COLO829 (cell line): ENCODE results near the gene LRG1.
A peak's percentile ranks its signal among the peaks of the same experiment; 100 is the strongest.
"Not testable (repeated sequence)": the region's sequence is repeated elsewhere in the genome, so short reads cannot be mapped to it uniquely, and the experiment has no call there.

Experiments used
- DNase-seq: peaks from one replicate; pipeline ENCODE4 v3.0.0; 2012; ENCODE audit warnings: low spot score

LRG1 gene

GRCh38 chr19:4575267-4576015 lies 35.6 kb upstream of the LRG1 start:
- peak; percentile 98 for DNase-seq

DNA sequence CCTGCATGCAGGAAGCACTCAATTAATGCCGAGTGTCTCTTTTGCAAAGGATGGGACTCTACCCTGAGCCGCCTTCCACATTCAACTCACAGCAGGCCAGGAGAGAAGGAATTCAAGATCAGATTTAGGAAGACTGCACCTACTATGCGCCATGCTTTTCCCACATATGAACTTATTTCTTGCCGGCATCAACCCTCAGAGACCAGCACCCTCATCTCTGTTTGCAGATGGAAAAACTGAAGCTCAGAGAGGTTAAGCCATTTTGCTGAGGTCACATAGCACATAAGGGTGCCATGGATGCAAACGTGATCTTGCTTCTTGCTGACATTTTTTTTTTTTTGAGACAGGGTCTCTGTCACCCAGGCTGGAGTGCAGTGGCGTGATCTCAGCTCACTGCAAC lies 33.8 kb upstream of the LRG1 start:
- DNase-seq = no peak

- DNase-seq = no peak
Measured at GRCh38 chr19:4571305-4571917, 31.6 kb upstream of the LRG1 start.

GRCh38 chr19:4570916-4571304 lies 31.1 kb upstream of the LRG1 start:
- no peak for DNase-seq

- DNase-seq = no peak
Measured at GRCh38 chr19:4570402-4570801, 30.6 kb upstream of the LRG1 start.

GRCh38 chr19:4568886-4569285 lies 29.1 kb upstream of the LRG1 start:
- no peak for DNase-seq

DNA sequence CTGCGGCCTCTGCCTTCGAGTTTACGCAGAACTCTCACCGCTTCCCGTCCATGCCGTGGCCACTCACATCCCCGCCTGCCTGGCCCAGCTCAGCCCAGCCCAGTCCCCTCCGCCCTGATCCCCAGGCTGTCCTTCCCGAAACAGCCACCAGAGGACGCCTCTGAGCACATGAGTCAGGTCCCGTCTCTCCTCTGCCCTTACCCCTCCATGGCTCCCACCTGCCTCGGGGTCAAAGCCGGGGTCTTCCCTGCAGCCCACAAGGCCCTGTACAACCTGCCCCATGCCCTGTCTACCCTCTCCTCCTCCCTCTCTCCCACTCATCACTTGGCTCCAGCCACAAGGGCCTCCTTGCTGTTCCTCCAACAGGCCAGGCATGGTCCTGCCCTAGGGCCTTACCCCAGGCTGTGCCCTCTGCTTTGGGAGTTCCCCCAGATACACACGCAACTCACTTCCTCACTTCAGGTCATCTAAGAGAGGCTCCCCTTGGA lies 27.8 kb upstream of the LRG1 start:
- DNase-seq = no peak

DNA sequence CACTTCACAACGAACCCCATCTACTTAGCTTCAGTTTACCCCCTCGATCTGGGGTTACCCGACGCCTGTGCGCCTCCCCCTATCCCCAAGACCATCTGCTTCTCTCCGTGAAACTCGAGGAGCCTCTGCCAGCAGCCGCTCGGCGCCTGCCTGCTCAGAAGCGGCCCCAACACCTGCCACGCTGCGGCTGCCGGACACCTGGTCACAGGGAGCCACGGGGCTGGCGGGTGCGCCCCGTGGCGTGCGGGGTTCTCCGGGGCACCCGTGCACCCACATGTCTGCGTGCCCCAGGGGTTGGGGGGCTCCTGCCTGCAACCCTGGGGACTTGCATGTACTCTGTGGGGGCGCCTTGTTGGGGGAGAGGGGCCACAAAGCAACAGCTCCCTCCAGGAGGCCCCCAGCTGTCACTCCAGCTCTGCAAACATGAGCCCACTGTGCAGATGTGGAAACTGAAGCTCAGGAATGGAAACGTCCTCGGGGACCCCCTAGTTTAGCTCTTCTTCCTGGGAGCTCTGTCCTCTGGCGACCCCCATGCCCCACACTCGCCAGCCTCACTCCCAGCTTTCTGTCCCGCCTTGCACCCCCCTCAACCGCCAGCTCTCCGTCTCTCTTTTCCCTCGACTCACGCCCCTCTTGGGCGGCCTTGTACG lies 26.7 kb upstream of the LRG1 start:
- DNase-seq = no peak

- DNase-seq = not testable (repeated sequence)
Measured at GRCh38 chr19:4563562-4563961, 23.7 kb upstream of the LRG1 start.

DNA sequence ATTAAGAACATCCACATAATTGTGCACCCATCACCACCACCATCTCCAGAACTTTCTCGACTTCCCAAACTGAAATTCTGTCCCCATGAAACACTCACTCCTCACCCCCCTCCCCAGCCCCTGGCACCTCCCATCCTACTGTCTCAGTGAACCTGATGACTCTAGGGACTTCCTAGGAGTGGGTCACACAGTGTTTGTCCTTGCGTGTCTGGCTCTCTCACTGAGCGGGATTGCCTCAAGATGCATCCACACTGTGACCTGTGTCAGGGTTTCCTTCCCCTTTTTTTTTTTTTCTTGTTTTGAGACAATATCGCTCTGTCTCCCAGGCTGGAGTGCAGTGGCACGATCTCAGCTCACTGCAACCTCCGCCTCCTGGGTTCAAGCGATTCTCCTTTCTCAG lies 22.2 kb upstream of the LRG1 start:
- not testable (repeated sequence) for DNase-seq

GRCh38 chr19:4559569-4559968 lies 19.7 kb upstream of the LRG1 start, which contains the start of gene SEMA6B:
Gene SEMA6B, minus strand, starts transcription at chr19:4559684. Its CDS starts 1,227 bp downstream, at chr19:4558457.
- no peak for DNase-seq

DNA sequence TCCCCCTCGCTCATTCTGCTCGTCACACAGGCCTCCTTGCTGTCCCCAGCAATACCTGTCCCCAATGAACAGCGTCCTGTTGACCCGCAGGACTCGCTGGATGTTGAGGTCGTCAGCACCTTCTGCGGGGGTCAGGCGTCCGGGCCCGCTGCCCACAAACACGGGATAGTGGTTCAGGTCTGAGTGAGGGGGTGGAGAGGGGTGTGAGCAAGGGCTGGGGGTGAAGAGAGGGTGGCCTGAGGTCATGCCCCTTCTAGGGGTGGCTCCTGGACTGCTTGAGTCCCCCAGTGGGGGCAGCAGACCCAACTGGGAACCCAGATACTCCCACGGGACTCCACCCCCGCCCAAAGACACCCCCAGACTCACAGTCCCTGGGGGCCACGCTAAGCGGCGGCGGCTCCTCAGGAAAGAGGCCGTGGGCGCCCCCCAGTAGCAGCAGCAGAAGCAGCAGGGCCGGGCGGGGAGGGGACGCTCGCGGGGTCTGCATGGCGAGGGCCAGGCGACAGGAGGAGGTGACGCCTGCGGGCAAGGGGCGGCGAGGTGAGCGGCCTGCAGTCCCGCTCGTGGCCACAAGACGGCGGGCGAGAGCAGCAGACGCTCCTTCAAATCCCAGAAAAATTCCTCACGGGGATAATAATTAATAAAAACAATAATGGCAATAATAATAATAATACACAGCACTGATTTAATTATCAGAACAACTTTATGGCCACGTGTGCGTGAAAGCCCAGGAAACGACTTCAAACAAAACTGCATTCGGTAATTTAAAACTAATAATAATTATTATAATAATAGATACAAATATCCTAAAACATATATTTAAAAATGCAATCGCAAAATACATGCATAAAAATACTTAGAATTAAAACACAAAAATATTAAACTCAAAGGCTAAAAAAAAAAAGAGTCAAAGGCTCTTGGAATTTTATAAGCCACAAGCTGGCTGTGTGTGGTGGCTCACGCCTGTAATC lies 18.4 kb upstream of the LRG1 start:
- no peak for DNase-seq

DNA sequence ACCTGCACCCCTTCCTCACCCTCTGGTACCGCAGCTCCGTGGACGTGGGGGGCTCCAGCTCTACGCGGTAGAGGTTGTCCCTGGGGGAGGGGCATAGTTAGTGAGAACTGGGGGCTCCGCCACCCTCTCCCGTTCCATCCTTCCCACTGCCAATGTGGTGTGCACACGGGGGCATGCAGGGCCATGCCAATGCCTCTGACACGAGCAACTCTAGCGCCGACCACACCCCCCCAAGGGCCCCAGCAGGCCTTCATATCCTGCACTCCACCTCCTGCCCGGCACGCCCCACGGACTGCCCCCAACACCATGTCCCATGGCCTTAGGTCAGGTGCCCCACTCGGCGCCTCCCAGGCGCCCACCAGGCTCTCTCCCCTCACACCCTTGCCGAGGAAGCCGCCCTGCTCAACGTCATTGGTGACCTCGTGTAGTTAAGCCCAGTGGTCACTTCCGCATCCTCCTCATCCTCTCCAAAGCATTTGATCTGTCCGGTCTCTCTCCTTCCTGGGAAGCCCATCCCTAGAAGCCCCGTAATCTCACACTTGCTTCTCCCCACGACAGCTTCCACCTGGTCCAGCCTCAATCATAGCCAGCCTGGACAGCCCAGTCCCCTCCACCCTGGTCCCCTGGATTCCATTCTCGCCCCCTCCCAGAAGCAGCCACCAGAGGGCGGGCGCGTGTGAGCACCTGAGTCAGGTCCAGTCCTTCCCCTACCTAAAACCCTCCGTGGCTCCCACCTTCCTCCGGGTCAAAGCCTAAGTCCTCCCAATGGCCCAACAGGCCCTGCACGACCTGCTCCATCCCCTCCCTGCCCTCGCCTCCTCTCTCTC lies 17.5 kb upstream of the LRG1 start:
- DNase-seq = no peak

DNA sequence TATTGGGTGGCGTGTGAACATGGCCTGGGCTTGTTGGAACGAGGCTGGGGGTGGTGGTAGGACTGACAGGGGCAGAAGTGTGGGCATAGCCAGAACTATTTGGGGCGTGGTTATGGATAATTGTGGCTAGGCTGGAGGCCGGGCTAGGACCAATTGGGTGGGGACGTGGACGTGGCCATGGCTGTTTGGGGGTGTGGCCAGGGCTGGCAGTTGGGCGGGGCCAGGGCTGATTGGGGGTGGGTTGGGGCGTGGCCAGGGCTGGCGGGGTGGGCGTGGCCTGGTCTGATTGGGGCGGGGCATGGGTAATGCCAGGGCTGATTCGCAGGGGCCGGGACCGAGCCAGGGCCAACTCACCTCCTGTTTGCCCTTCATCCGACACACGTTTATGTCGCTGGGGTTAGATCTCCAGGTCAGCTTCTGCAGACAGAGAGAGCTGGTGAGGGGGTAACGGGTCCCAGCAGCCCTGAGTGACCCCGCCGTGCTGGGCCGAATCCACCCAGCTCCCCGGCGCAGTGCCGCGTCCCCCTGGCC lies 16.8 kb upstream of the LRG1 start:
- DNase-seq = peak; percentile 99

GRCh38 chr19:4555657-4556561 lies 16.1 kb upstream of the LRG1 start:
- DNase-seq = peak; percentile 85

DNA sequence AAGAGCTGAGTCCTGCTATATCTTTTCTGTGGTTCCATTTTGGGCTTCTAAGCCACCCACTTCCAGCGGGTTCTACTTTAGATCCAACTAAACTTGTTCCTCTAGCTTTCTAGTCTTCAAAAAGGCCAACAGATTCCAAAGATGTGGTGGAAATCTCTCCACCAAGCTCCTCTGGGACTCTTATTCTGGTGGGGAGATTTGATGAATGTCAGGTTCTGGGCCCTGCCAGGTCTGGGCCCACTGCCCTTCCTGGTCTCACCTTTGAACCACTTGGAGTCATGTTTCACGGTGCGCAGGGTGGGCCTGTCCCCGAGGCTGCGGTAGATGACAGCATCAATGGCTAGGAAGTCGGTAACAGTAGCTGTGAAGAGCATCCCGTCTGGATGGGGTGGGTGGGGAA lies 14.9 kb upstream of the LRG1 start:
- no peak for DNase-seq

- no peak for DNase-seq
Measured at GRCh38 chr19:4553775-4554174, 13.9 kb upstream of the LRG1 start.

- DNase-seq = no peak
Measured at GRCh38 chr19:4553092-4553695, 13.4 kb upstream of the LRG1 start.

GRCh38 chr19:4552525-4552819 lies 12.6 kb upstream of the LRG1 start:
- DNase-seq = no peak
